ENCODE data around the gene POLR1E. TPM values are rescaled to one million over a fixed set of nuclear protein-coding genes. Genes with fewer than 3 reads are reported as not detected.

Gene POLR1E
- total RNA-seq, 1 experiment from 2014 or later = 60.9 TPM

DNA sequence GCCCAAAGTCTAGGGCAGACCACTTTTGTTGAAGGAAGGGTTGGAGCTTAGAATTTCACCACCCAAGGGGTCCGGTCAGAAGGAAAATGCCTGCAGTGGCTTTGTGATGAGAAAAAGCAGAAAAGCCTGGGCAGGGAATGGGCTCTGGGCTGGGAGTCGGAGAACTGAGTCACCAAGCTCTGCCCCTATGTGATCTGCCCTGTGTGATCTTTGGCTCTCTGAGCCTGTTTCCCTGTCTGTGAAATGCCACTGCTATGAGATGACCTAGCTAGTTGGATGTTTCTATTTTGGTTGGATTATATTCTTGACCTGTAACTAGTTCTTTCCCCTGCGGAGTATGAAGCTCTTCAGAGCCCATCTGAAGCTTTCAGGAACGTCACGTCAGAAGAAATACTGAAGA, 9.8 kb downstream of the POLR1E start:
- H3K27me3 ChIP-seq (ENCODE audit: insufficient read depth, low read length) = no peaks in the 10 kb centered on the region
- ChIA-PET CTCF (no interaction called here), RAD21 (ENCODE audit: low non-redundant PET in 1 of 2, low total read pairs in 2 of 2, uncharacterized antibody in 2 of 2, unreplicated experiment in 2 of 2) (no interaction called here), POLR2A (interaction anchor here (1.2 kb wide), 1 partner anchor 9 kb away, joined by 3 read pairs; no protein-coding TSS in a partner anchor)
- no peak overlapping the region for H3K4me2 ChIP-seq (ENCODE audit: low read length)
- H3K36me3 ChIP-seq (ENCODE audit: control insufficient read depth in 1 of 2, insufficient read depth in 2 of 2, low read length in 2 of 2) = peaks cover 52 to 78% of the 10 kb centered on the region in 2 experiments; a peak in 3 of 4 replicates
- no peak overlapping the region for H2AFZ ChIP-seq (ENCODE audit: low read depth, low read length, poor library complexity, severe bottlenecking)
- BruUV-seq (replicated peaks) = no TSS peak
- ATAC-seq (no peak), DNase-seq (ENCODE audit: low read depth, low spot score) (no peak)
- no peak for TF ChIP-seq EZH2phosphoT487 (IDR thresholded peaks at IDR 0.05; ENCODE audit: borderline replicate concordance)
- TF ChIP-seq, protein P1, sequence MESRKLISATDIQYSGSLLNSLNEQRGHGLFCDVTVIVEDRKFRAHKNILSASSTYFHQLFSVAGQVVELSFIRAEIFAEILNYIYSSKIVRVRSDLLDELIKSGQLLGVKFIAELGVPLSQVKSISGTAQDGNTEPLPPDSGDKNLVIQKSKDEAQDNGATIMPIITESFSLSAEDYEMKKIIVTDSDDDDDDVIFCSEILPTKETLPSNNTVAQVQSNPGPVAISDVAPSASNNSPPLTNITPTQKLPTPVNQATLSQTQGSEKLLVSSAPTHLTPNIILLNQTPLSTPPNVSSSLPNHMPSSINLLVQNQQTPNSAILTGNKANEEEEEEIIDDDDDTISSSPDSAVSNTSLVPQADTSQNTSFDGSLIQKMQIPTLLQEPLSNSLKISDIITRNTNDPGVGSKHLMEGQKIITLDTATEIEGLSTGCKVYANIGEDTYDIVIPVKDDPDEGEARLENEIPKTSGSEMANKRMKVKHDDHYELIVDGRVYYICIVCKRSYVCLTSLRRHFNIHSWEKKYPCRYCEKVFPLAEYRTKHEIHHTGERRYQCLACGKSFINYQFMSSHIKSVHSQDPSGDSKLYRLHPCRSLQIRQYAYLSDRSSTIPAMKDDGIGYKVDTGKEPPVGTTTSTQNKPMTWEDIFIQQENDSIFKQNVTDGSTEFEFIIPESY (IDR thresholded peaks at IDR 0.05; ENCODE audit: extremely low read depth, insufficient replicate concordance, low read length) = no peak
- TF ChIP-seq SIN3A (IDR thresholded peaks at IDR 0.05; ENCODE audit: low read depth) = no peak
- TF ChIP-seq CBX3 (IDR thresholded peaks at IDR 0.05; ENCODE audit: low read depth) = no peak
- no peak for TF ChIP-seq RAD21 (IDR thresholded peaks at IDR 0.05; ENCODE audit: low read depth)
- TF ChIP-seq EZH2 (IDR thresholded peaks at IDR 0.05) = no peak
- H3K4me1 ChIP-seq (ENCODE audit: control insufficient read depth in 1 of 2, insufficient read depth in 2 of 2, low read length in 2 of 2) = no peaks in the 10 kb centered on the region
- H3K27ac ChIP-seq (ENCODE audit: low read depth, low read length) = no peak overlapping the region
- H3K9me2 ChIP-seq (ENCODE audit: insufficient read depth) = no peaks in the 10 kb centered on the region
- H3K9me3 ChIP-seq (ENCODE audit: control insufficient read depth in 1 of 2, insufficient read depth in 1 of 2, low read depth in 1 of 2, low read length in 2 of 2) = no peaks in the 10 kb centered on the region
- H3K79me2 ChIP-seq (ENCODE audit: insufficient read depth, low read length) = peaks cover 86% of the 10 kb centered on the region
- H3K4me3 ChIP-seq (replicated peaks in 1 of 2; ENCODE audit: low read depth in 1 of 2, low read length in 2 of 2) = no peak overlapping the region
- no peak overlapping the region for H3K9ac ChIP-seq (ENCODE audit: low read length)
- intact Hi-C loops (cut with micrococcal nuclease) = no loop called here
- peaks cover 7% of the 10 kb centered on the region; the same call in 1 of the 2 replicates for H4K20me1 ChIP-seq (ENCODE audit: insufficient read depth)

- ATAC-seq = no peak
- TF ChIP-seq CEBPB (IDR thresholded peaks at IDR 0.05; ENCODE audit: low read depth) (no peak), SIN3A (IDR thresholded peaks at IDR 0.05; ENCODE audit: low read depth) (no peak), EGR1 (IDR thresholded peaks at IDR 0.05; ENCODE audit: low read depth) (no peak), ZFX (IDR thresholded peaks at IDR 0.05) (no peak), SRF (IDR thresholded peaks at IDR 0.05; ENCODE audit: low read depth) (no peak), ZNF274 (IDR thresholded peaks at IDR 0.05; ENCODE audit: low read depth, low read length) (no peak), YY1 (IDR thresholded peaks at IDR 0.05; ENCODE audit: extremely low read depth, insufficient replicate concordance, low read depth, low read length) (no peak), TCF7L2 (IDR thresholded peaks at IDR 0.05; ENCODE audit: borderline replicate concordance, extremely low read depth, insufficient read depth, insufficient read length) (no peak), ELF1 (IDR thresholded peaks at IDR 0.05; ENCODE audit: borderline replicate concordance, low read depth) (no peak), POLR2A (IDR thresholded peaks at IDR 0.05; ENCODE audit: borderline replicate concordance, extremely low read depth, insufficient read depth, insufficient read length) (no peak)
- no peaks in the 10 kb centered on the region for H3K9me3 ChIP-seq (ENCODE audit: control insufficient read depth in 1 of 2, insufficient read depth in 1 of 2, low read depth in 1 of 2, low read length in 2 of 2)
- H3K36me3 ChIP-seq (ENCODE audit: control insufficient read depth in 1 of 2, insufficient read depth in 2 of 2, low read length in 2 of 2) = peaks cover 56 to 78% of the 10 kb centered on the region in 2 experiments; a peak in 3 of 4 replicates
- H3K27me3 ChIP-seq (ENCODE audit: insufficient read depth, low read length) = no peaks in the 10 kb centered on the region
- no peaks in the 10 kb centered on the region for H3K9me2 ChIP-seq (ENCODE audit: insufficient read depth)
- peaks cover 87% of the 10 kb centered on the region for H3K79me2 ChIP-seq (ENCODE audit: insufficient read depth, low read length)
- no peak overlapping the region for H3K4me2 ChIP-seq (ENCODE audit: low read length)
- no TSS peak for BruUV-seq (replicated peaks)
- POLR2A ChIA-PET = interaction anchor here (1.2 kb wide), 1 partner anchor 9 kb away, joined by 3 read pairs; no protein-coding TSS in a partner anchor
- H3K27ac ChIP-seq (ENCODE audit: low read depth, low read length) = no peak overlapping the region
- H4K20me1 ChIP-seq (ENCODE audit: insufficient read depth) = peaks cover 7% of the 10 kb centered on the region; the same call in 1 of the 2 replicates
- DNase-seq (ENCODE audit: low read depth, low spot score) = no peak
- H3K4me1 ChIP-seq (ENCODE audit: control insufficient read depth in 1 of 2, insufficient read depth in 2 of 2, low read length in 2 of 2) = no peaks in the 10 kb centered on the region
- H2AFZ ChIP-seq (ENCODE audit: low read depth, low read length, poor library complexity, severe bottlenecking) = no peak overlapping the region
- RAD21 ChIA-PET (ENCODE audit: low non-redundant PET in 1 of 2, low total read pairs in 2 of 2, uncharacterized antibody in 2 of 2, unreplicated experiment in 2 of 2) = no interaction called here
- H3K9ac ChIP-seq (ENCODE audit: low read length) = no peak overlapping the region
- intact Hi-C loops (cut with micrococcal nuclease) = no loop called here
- no peak overlapping the region for H3K4me3 ChIP-seq (replicated peaks in 1 of 2; ENCODE audit: low read depth in 1 of 2, low read length in 2 of 2)
- CTCF ChIA-PET = no interaction called here
Observed at GRCh38 chr9:37496020-37496419, 10.3 kb downstream of the POLR1E start.
